SK-N-SH (cell line): ENCODE measurements around the gene SLC47A2.

Source experiments
- CHD2 ChIP-seq: fragments of 150-350 bp; IDR thresholded peaks from 2 replicates; pipeline ENCODE4 v1.6.1; 2018; ENCODE audit warnings: low read length; ENCODE audit not compliant: partially characterized antibody
- CTCF ChIP-seq: fragments of 200-600 bp; sonication (generic); IDR thresholded peaks from 2 replicates; pipeline ENCODE4 v1.6.1; 2017; ENCODE audit warnings: antibody characterized with exemption, mild to moderate bottlenecking, moderate library complexity
- EP300 ChIP-seq, 2 experiments: IDR thresholded peaks; 2 replicates each; pipeline versions ENCODE4 v1.4.0 to v1.6.1; 2012; ENCODE audit warnings: borderline replicate concordance in 1 of 2, low read depth in 1 of 2, low read length in 1 of 2
- EZH2phosphoT487 ChIP-seq: fragments of 200-600 bp; sonication (generic); IDR thresholded peaks from 2 replicates; pipeline ENCODE4 v1.6.1; 2017; ENCODE audit warnings: low read depth, mixed run types, mild to moderate bottlenecking, antibody characterized with exemption, moderate library complexity, borderline replicate concordance
- MXI1 ChIP-seq: IDR thresholded peaks from 2 replicates; pipeline ENCODE4 v1.6.1; 2012; ENCODE audit warnings: mild to moderate bottlenecking, low read depth, low read length, improper control_type of control experiment
- YY1 ChIP-seq: IDR thresholded peaks from 2 replicates; pipeline ENCODE4 v1.4.0; 2012; ENCODE audit warnings: low read depth, mild to moderate bottlenecking

GRCh38 chr17:19731626-19732025 lies 15.2 kb upstream of the SLC47A2 start:
- TF ChIP-seq EP300 (IDR thresholded peaks at IDR 0.05; ENCODE audit: borderline replicate concordance in 1 of 2, low read depth in 1 of 2, low read length in 1 of 2) (no peak), CTCF (no peak), MXI1 (no peak), EZH2phosphoT487 (no peak), CHD2 (no peak), YY1 (no peak)
